Raji (cell line): ENCODE measurements around the gene ABL2.

Experiments
- POLR2A ChIP-seq: IDR thresholded peaks from 2 replicates; pipeline ENCODE4 v1.6.1; 2011; ENCODE audit warnings: low read depth, low read length, control low read depth; ENCODE audit not compliant: insufficient read depth

ABL2 gene

DNA sequence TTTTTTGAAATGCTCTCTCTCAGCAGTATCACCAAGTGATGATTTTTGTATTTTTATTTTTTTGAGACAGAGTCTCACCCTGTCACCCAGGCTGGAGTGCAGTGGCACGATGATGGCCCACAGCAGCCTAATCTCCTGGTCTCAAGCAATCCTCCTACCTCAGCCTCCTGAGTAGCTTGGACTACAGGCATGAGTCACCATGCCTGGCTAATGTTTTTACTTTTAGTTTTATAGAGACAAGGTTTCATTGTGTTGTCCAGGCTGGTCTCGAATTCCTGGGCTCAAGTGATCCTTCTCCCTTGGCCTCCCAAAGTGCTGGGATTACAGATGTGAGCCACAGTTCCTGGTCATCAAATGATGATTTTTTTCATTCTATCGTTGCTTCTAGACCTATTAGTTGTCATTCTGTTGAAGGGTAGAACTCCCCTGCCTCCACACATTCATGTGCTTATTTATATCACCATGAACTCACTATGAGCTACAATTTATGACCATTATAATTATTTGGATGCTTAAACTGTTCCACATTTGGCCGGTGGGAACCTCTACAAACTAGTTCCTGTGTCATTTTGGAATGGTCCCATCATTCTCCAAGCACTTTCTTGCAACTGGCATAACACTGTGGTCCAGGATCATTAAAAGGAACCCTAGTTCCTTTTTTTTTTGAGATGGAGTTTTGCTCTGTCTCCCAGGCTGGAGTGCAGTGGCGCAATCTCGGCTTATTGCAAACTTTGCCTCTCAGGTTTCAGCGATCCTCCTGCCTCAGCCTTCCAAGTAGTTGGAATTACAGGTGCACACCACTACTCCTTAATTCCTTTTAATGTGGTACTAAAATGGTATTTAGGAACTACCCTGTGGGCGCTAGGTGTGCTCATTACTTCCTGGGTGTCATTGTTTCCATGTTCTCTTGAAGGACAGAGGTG is 167.9 kb downstream of the ABL2 start:
- no peak for TF ChIP-seq POLR2A

DNA sequence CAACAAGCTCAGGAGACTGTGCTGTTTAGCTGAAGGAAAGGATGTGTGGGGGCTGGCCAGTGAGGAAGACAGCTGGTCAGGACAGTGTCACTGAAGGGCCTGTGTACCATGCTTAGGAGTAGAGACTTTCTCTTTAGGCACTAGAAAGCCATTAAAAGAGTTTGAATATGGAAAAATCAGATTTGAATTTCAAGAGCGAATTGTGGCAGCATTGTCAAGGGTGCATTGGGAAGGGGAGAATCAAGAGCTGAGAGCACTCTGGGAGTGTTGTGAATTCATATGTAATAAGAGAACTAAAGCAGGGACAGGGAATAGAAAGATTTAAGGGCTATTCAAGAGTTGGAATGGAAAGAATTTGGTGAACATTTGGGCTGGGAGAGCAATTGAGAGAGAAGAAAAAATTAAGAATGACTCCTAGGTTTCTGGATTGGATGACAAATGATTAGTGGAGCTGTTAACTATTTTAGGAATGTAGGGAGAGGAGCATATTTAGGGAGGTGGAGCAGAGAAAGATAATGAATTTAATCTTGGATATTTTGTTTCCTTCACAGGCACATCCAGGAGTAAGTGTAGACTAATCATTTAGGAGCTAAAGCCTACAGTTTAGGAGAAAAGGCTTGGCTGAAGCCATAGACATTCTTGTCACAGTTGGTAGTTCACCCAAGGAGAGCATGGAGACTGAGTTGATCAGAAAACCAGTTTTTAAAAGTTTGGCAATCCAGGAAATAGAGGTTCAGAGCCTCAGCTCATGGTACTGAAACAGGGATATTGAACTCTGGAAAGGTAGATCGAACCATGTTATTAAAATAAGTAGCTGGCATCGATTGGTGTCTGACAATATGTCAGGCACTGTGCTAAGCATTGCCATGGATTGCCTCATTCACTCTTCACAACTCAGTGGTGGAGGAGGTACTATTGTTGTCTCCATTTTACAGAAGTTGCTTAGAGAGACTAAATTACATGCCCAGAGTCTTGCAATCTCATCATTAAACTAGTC is 170.7 kb downstream of the ABL2 start:
- TF ChIP-seq POLR2A, result no peak

DNA sequence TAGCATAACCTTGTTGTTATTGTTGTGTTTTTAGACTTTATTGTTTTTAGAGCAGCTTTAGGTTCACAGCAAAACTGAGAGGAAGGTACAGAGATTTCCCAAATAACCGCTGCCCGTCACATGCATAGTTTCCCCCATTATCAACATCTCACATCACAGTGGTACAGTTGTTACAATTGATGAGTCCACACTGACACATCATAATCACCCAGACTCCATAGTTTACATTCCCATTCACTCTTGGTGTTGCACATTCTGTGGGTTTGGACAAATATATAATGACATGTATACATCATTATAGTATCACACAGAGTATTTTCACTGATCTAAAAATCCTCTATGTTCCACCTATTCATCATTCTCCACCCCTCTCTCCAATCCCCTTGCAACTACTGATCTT is 173.5 kb downstream of the ABL2 start:
- TF ChIP-seq POLR2A, result no peak

DNA sequence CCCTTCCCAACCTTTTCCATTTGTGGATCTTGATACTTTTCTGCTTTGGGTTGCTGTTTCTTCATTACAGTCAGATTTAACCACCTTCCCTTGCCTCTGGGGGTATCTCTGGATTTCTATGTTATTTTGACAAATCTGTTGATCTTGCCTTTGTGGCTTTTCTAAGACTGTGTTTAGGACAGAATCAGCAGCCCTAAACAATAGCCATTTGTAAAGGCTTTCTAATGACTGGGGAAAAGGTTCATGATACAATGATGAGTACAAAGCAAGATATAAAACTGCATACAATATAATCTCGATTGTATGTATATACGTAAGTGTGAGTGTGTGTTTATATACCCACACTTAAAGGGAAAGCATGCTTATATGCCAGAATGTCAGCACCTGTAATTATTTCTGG is 176.0 kb downstream of the ABL2 start:
- TF ChIP-seq POLR2A, result no peak

DNA sequence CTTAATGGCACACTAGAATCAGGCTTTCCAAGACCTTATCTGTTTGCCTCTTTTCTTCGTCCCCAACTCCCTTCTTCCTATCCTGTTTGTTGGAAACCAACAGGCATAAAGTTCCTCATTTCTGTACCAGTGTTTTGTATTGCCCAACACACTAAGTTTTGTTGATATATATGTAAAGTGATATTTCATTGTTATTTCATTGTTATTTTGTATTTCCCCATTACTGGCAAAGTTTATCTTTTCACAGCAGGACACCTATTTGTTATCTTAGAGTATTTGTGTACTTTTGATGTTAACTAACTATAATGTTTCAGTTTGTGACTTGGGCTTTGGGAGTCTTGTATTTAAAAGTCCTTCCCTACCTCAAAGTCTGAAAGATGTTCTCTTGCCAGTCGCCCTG is 176.7 kb downstream of the ABL2 start:
- TF ChIP-seq POLR2A, result no peak
